NCI-H128 (cell line): ENCODE data around the gene SKA3.
A peak's percentile ranks its signal among the peaks of the same experiment; 100 is the strongest.
"Not testable (repeated sequence)": the region's sequence is repeated elsewhere in the genome, so short reads cannot be mapped to it uniquely, and the experiment has no call there.

ENCODE experiments used
- DNase-seq: peaks from one replicate; lab custom pipeline; 2025; ENCODE audit not compliant: unreplicated experiment; lab: John Stamatoyannopoulos, UW

SKA3 gene

DNA sequence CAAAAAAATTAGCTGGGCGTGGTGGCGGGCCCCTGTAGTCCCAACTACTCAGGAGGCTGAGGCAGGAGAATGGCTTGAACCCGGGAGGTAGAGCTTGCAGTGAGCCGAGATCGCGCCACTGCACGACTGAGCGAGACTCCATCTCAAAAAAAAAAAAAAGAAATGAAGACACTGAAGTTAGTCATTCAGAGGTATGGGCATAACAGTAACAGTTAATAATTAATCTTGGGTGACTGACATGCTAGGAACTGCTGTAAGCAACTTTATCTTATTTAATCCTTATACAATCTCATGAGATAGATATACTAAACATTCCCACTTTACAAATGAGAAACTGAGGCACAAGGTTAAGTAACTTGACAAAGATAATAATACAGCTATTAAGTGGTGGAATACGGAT is 4.9 kb downstream of the SKA3 start:
- DNase-seq: no peak

DNA sequence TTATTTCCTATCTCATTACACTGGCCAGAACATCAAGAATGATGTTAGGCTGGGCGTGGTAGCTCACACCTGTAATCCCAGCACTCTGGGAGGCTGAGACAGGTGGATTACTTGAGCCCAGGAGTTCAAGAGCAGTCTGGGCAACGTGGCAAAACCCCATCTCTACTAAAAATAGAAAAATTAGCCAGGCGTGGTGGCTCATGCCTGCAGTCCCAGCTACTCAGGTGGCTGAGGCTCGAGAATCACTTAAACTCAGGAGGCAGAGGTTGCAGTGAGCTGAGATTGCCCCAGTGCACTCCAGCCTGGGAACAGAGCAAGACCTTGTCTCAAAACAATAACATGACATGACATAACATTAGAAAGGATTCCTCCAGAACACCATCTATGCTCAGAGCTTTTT is 10.7 kb downstream of the SKA3 start:
- DNase-seq: not testable (repeated sequence)

DNA sequence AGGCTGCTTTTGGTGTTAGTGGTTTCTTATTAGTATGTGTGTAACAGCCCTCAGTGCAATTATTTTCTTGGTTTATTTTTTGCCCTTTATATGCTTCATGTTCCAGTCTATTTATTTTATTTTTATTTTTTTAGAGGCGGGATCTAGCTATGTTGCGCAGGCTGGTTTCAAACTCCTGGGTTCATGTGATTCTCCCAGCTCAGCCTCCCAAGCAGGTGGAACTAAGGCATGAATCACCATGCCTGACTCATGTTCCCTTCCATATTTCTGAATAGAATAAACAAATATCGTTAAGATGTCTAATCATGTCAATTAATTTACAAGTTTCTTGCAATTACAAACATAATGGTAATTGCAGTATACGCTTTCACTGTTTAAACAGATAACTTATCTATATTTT is 11.7 kb downstream of the SKA3 start:
- DNase-seq: no peak

DNA sequence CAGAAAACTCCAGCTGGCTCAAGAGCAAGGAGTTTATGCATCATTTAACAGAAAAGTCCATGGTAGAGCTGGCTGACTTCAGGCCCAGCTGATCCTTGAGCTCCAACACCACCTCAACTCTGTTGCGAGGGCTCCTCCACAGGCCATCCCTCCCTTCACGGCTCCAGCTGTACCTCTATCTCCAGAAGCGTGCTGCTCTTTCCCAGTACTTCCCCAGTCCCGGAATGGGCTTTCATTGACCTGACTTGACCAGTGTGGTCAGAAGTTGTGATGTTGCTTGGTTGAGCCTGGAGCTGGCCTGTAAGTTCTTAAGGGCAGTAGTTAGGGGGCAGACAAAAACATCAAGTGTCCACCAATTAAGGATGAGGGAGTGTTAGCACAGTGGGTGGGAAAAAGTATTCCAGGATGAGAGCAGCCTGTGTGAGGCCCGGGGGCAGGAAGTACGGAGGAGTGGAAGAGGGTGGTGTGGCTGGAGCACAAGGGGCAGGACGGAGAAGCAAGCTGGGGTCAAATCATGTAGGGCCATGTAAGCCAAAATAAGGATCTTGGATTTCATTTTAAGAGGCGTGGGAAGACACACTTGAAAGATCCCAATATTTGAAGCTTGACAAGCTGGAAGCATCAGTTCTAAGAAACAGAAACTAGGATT is 24.0 kb downstream of the SKA3 start:
- no peak for DNase-seq

DNA sequence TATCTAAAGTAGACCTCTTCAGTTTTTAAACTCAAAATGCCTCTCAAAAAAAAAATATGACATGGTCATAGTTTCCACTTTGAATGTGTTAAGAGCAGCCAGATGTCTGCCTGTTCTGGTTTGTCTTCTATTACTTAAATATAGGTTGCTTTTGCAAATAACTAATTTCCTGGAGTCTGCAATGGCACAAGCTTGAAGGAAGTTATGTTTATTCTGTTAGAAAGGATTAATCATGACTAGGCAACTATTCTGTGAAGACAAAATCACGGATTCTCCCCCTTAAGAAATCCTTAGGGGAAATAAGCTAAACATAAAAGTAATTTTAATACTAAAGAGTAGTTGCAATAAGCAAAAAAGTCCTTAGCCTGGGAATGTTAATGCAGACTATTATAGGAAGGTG is 26.3 kb downstream of the SKA3 start:
- no peak for DNase-seq

DNA sequence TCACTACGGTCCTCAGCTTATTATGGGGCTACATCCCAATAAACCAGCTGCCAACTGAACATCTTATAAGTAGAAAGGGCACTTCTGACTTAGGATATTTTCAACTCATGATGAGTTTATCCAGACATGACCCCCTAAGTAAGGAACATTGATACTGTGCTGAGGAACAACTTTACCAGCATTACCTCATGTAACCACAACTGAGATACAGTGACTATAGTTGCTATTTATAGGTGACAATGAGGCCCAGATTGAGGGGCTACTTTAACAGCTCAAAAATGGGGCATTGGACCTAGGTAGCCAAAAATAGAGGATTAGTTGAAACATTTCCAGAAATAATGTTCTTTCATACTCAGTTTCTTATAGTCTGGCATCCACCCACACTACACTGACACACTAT is 26.8 kb downstream of the SKA3 start:
- DNase-seq: no peak

DNA sequence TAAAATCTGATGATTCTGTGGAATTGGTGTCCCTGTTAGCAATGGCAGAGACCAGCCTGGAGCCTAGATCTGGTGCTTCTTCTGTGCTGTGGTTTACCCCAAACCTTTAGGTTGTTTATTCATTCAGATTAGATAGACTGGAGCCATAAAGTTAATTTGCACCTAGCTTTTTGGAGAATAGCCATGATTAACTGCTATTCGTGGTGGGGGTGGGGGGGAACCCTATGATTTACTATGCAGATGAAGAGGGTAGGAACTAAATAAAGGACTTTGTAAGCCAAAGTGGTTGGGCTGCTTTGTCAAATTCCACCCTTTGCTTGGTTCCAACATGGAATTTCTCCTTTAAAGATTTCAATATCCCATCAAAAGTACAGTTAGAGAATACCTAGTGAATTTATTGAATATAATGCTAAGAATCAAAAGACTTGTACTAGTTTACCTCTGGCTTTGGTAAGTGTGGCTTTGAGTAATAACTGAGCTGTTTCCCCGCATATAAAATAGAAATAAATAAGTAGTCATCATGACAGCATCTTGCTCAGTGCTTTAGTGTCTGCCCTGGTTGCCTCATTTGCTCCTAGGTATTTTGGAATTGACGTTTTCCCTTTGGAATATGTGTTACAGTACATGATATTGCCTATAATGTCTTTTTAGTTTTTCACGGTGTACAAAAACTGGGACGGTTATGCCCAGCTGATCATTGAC is 27.6 kb downstream of the SKA3 start:
- DNase-seq: no peak

DNA sequence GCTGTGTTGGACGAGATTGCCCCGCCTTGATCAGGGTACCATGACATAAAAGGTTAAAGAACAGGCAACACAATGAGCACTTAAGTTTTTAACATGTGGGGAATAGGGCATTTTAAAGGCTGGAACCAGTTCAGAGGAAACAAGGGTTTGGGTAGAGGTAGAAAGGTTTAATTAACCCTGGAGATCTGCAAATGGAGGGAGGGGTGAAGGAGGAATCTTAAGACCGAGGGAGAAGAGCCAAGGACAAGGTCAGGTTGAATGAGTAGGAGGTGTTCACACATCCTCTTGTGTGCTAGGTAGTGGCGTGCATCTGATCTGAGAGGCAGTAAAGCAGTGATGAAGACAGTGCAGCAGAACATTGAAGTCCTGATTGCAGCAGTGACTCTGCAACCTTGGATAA is 28.5 kb downstream of the SKA3 start:
- DNase-seq: no peak

DNA sequence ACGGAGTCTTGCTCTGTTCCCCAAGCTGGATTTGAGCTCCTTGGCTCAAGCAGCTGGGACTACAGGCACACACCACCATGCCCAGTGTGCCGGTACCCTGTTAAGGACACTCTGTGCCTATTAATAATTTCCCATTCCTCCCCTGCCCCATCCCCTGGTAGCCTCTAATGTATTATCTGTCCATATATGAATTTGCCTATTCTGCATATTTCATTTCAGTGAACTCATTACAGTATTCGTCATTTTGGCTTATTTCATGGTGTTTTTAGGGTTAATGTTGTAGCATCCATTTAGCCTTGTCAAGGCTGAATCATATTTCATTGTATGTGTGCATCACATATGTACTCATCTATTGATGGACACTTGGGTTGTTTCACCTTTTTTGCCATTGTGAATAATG is 33.6 kb downstream of the SKA3 start:
- no peak for DNase-seq

DNA sequence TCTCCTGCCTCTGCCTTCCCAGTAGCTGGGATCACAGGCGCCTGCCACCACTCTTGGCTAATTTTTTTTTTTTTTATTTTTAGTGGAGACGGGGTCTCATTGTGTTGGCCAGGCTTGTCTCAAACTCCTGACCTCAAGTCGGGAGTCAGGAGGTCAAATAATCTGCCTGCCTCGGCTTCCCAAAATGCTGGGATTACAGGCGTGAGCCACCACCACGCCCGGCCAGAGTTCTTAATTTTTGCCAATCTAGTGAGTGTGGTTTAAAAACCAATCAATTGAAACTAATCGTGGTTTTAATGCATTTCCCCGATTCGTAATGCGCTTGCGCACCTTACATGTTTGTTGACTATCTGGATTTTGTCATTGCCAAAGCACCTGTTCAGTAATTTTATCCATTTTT is 37.0 kb downstream of the SKA3 start:
- DNase-seq: no peak

DNA sequence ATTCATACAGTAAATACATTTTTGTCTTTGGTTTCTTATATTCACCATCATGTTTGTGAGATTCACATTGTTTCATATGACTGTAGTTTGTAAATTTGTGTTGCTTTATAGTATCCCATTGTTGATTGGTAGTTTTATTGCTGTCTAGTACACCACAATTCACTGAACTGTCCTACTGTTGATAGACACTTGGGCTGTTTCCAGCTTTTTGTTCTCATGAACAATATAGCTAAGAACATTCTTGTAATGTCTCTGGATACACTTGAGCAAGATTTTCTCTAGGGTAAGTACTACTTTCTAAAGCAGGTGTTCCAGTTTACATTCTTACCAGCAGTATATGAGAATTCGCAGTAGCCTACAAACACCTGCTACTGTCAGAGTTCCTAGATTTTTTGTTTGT is 37.8 kb downstream of the SKA3 start:
- no peak for DNase-seq

DNA sequence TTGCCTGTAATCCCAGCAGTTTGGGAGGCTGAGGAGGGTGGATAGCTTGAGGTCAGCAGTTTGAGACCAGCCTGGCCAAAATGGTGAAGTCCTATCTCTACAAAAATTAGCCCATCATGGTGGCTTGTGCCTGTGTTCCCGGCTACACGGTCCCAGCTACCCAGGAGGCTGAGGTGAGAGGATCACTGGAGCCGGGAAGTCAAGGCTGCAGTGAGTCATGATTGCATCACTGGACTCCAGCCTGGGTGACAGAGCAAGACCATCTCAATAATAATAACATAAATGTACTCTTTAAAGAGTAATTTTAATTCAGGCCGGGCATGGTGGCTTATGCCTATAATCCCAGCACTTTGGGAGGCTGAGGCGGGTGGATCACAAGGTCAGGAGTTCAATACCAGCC is 38.7 kb downstream of the SKA3 start:
- no peak for DNase-seq

DNA sequence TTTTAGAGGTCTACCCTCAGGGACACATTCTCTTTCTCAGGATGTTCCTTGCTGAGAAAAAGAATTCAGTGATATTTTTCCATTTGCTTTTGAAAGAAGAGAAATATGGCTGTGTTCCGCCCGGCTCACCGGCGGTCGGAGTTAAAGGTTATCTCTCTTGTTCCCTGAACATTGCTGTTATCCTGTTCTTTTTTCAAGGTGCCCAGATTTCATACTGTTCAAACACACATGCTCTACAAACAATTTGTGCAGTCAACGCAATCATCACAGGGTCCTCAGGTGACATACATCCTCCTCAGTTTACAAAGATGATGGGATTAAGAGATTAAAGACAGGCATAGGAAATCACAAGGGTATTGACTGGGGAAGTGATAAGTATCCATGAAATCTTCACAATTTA is 40.5 kb downstream of the SKA3 start:
- DNase-seq: not testable (repeated sequence)

DNA sequence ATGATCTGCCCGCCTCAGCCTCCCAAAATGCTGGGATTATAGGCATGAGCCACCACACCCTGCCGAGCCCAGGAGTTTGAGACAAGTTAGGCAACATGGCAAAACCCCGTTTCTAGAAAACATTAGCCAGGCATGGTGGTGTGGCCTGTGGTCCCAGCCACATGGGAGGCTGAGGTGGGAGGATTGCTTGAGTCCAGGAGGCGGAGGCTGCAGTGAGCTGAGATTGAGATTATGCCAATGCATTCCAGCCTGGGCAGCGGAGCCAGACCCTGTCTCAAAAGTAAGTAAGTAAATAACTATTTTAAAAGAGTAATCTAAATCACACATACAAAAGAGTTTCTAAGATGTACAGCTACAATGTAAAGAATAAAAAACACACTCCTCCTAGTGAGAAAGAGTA is 41.9 kb downstream of the SKA3 start:
- no peak for DNase-seq

DNA sequence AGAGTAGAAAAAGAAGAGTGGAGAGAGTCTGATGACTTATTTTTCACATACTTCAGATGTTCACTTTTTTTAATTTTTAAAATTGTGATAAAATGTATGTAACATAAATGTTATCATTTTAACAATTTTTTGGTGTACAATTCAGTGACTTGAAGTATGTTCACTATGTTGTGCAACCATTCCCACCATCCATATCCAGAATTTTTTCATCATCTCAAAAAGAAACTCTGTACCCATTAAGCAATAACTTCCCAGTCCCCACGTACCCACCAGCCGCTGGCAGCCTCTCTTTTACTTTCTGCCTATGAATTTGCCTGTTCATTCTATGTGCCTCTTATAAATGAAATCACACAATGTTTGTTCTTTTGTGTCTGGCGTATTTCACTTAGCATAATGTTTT is 43.3 kb downstream of the SKA3 start:
- DNase-seq: no peak

DNA sequence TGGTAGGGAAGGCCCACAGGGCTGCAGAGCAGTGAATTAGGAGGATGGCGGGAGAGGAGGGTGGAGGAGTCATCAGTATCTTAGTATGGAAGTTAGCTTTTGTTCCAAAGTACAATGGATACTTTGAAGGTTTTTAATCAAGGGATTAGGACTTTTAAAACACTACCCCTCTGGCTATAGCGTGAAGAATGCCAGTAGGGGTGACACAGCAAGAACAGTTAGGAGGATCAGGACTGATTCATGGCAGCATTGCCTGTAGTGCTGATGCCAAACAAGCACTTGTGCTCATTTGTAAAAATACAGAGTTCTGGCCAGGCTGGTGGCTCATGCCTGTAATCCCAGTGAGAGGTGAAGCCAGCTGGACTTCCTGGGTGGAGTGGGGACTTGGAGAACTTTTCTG is 46.2 kb downstream of the SKA3 start:
- DNase-seq: no peak

DNA sequence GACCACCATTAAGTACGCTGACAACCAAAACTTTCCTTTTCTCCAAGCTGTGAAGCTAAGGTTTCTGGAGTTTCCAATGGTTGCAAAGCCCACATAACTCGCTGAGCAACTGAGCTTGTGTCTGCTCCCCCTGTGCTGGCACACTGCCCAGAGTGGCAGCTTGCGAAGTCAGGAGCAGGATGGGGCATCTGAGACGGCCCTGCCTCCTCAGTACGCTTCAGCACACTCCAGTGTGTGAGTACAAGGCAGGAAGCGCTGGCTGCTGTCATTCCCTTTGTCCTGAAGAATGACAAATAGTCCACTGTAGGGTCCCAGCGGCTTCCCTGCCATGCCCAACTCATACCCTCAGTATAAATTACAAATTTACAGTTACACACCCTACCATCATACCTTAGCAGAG is 51.5 kb downstream of the SKA3 start:
- peak; percentile 84 for DNase-seq

DNA sequence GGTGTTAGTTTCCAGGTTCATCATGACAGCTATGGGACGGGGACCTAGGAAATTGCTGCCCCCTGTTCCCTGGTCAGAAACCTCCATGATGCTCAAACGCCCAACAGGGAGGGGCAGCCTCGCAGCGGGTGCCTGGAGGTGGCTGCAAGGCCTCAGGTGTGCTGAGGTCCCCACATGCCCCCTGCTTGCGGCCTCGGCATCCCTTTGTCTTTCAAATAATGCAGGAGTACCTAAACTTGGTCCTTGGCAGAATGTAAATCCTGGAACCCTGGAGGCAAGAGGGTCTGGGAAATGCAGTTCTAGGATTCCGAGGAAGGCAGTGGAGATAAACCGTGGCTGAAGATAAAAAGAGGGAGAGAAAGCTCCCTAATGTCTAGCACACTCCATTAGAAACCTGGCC is 52.4 kb downstream of the SKA3 start:
- DNase-seq: no peak

DNA sequence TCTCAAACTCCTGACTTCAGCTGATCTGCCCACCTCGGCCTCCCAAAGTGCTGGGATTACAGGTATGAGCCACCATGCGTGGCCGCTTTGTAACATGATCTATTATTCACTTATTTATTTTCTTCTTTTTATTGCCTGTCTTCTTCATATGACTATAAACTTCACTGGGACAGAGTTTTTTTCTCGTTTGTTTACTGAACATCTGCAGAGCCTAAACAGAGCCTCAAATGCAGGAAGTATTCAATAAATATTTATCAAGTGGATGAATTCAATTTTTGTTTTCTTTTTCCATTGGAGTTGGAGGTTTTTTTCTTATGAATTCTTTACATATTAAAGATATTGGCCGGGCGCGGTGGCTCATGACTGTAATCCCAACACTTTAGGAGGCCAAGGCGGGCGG is 54.7 kb downstream of the SKA3 start:
- no peak for DNase-seq

DNA sequence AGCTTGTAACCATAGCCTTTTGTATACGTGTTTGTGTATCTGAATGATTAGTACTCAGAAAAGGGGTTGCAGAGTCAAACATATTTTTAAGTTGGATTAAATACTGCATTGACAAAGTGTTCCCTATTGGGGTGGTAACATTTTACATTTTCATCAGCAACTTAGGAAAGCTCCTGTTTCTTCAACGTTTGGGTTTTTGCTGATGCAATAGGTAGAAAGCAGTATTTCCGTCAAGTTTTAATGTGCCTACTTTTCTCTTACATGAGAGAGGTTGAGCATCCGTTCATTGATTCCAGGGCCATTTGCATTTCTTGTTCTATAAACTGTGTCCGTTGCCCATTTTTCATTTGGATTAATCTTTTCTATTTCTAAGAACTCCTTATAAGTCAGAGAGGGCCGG is 56.2 kb downstream of the SKA3 start:
- DNase-seq: no peak

DNA sequence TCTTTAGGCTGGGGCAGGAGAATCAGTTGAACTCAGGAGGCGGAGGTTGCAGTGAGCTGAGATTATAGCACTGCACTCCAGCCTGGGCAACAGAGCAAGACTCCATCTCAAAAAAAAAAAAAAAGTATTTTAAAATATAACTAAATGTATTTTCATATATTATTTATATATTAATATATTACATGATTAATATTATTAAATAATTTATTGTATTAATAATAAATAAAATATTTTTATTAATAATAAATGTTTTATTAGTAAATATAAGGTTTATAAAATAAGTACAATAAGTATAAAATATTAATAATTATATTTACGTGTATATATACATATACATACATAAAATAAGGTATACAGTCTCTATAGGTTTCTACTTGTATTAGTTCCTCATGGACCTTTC is 56.8 kb downstream of the SKA3 start:
- no peak for DNase-seq

DNA sequence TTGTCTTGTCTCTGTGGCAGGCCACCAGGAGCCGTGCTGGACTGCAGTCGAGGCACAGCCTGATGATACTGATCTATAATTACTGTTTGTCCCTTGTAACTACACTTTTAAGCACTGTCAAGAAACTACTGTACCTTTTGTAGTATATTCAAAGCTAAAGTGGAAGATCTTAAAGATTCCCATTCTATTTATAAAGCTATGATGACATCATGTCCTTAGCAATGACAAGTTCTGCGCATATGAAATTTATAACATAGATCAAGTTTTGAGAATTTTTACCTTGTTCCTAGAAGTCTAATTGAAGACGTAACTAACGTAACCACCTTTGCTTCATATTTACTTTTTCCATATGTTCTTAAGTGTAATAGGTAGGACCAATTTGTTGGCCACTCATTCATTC is 58.2 kb downstream of the SKA3 start:
- DNase-seq: no peak
